GM12878 (cell line): ENCODE results near the gene USH1C. TPM values are rescaled to one million over a fixed set of nuclear protein-coding genes. Genes with fewer than 3 reads are reported as not detected.

ENCODE experiments used
- ATAC-seq: fragments of 200-7000 bp; cut with Tn5 transposase; 3 replicates; pipeline ENCODE4 v1.9.1; 2020; ENCODE audit warnings: mild to moderate bottlenecking, moderate library complexity
- BruUV-seq: library from RNA; stranded (reverse); fragments of 400-500 nt; replicated peaks from 2 replicates; lab custom pipeline; 2021; lab: Mats Ljungman, UMichigan
- CTCF ChIA-PET: fragments of 300-600 bp; sonication (Branson Sonifier 250); formaldehyde crosslinking; extraction: SDS; loops from one replicate; lab custom pipeline; 2021; ENCODE audit warnings: inconsistent platforms; lab: Yijun Ruan, JAX
- POLR2A ChIA-PET: fragments of 350-600 bp; formaldehyde crosslinking; extraction: SDS; loops from one replicate; lab custom pipeline; 2021; ENCODE audit warnings: inconsistent platforms; lab: Charles Lee
- RAD21 ChIA-PET: fragments of 300-600 bp; sonication (Branson Sonifier 250); formaldehyde crosslinking; loops from one replicate; lab custom pipeline; 2023; ENCODE audit warnings: antibody characterized with exemption; ENCODE audit not compliant: unreplicated experiment; lab: Charles Lee
- SMC1A ChIA-PET: fragments of 300-600 bp; sonication (Branson Sonifier 250); formaldehyde crosslinking; loops from one replicate; lab custom pipeline; 2023; ENCODE audit not compliant: unreplicated experiment, uncharacterized antibody; lab: Charles Lee
- DNase-seq: peaks from one replicate; pipeline ENCODE4 v3.0.0-alpha.2; 2011; ENCODE audit warnings: low read depth, low spot score
- FAIRE-seq: peaks from 3 replicates; lab custom pipeline; 2011; peaks lifted over from hg19 to GRCh38; lab: Jason Lieb, UNC
- H2AFZ ChIP-seq: 2 replicates; pipeline ENCODE4 v1.6.0; 2011; ENCODE audit warnings: low read depth, low read length, control low read depth; ENCODE audit not compliant: control insufficient read depth
- H3K27ac ChIP-seq: 2 replicates; pipeline ENCODE4 v1.5.1; 2011; ENCODE audit warnings: control low read depth; ENCODE audit not compliant: control insufficient read depth, insufficient read depth
- H3K27me3 ChIP-seq, 2 experiments: replicated peaks in 1 of 2; 2 replicates each; pipeline versions ENCODE4 v1.6.0 to v1.6.1; 2011; ENCODE audit warnings: low read length in 1 of 2; ENCODE audit not compliant: control insufficient read depth in 2 of 2, insufficient read depth in 2 of 2
- H3K36me3 ChIP-seq, 2 experiments: 2 replicates each; pipeline ENCODE4 v1.5.1; 2011; ENCODE audit warnings: low read length in 1 of 2; ENCODE audit not compliant: control insufficient read depth in 2 of 2, insufficient read depth in 2 of 2
- H3K4me1 ChIP-seq: 2 replicates; pipeline ENCODE4 v1.6.1; 2011; ENCODE audit warnings: mild to moderate bottlenecking, low read length, moderate library complexity, mixed read lengths; ENCODE audit not compliant: control insufficient read depth, insufficient read depth
- H3K4me2 ChIP-seq: 2 replicates; pipeline ENCODE4 v1.6.0; 2011; ENCODE audit warnings: control low read depth; ENCODE audit not compliant: control insufficient read depth, insufficient read depth
- H3K4me3 ChIP-seq: fragments of 200-600 bp; sonication (generic); 2 replicates; pipeline ENCODE4 v1.5.1; 2016
- H3K79me2 ChIP-seq: 2 replicates; pipeline ENCODE4 v1.6.0; 2011; ENCODE audit warnings: low read length; ENCODE audit not compliant: control insufficient read depth, insufficient read depth
- H3K9ac ChIP-seq: 2 replicates; pipeline ENCODE4 v1.8.0; 2011; ENCODE audit warnings: low read length, control low read depth, mixed read lengths; ENCODE audit not compliant: control insufficient read depth, insufficient read depth
- H3K9me3 ChIP-seq: replicated peaks from 3 replicates; pipeline ENCODE4 v1.5.1; 2011; ENCODE audit warnings: mild to moderate bottlenecking, low read length; ENCODE audit not compliant: control insufficient read depth, insufficient read depth
- H4K20me1 ChIP-seq: 2 replicates; pipeline ENCODE4 v1.6.0; 2011; ENCODE audit not compliant: control insufficient read depth, insufficient read depth
- CHD1 ChIP-seq: IDR thresholded peaks from 2 replicates; pipeline ENCODE4 v1.6.1; 2012; ENCODE audit warnings: low read depth, low read length, improper control_type of control experiment
- HCFC1 ChIP-seq: fragments of 150-350 bp; IDR thresholded peaks from 2 replicates; pipeline ENCODE4 v1.6.1; 2014; ENCODE audit warnings: low read length
- HDAC6 ChIP-seq: fragments of 200-600 bp; sonication (generic); IDR thresholded peaks from one replicate; pipeline ENCODE4 v1.8.0; 2017; ENCODE audit warnings: antibody characterized with exemption; ENCODE audit not compliant: unreplicated experiment
- HDGF ChIP-seq: fragments of 450-650 bp; IDR thresholded peaks from 2 replicates; pipeline ENCODE4 v1.6.1; 2016; ENCODE audit warnings: antibody characterized with exemption
- IRF4 ChIP-seq: IDR thresholded peaks from 2 replicates; pipeline ENCODE4 v1.6.1; 2011; ENCODE audit warnings: low read depth, low read length
- MEF2B ChIP-seq: fragments of 450-650 bp; IDR thresholded peaks from 2 replicates; pipeline ENCODE4 v1.6.1; 2018; ENCODE audit warnings: mild to moderate bottlenecking, moderate library complexity; ENCODE audit not compliant: partially characterized antibody, poor library complexity, severe bottlenecking
- NBN ChIP-seq: fragments of 450-650 bp; IDR thresholded peaks from 2 replicates; pipeline ENCODE4 v1.6.1; 2016
- NFIC ChIP-seq: IDR thresholded peaks from 2 replicates; pipeline ENCODE4 v1.6.1; 2012; ENCODE audit warnings: low read depth, mild to moderate bottlenecking, inconsistent platforms, low read length, moderate library complexity
- NFXL1 ChIP-seq: fragments of 450-650 bp; IDR thresholded peaks from 2 replicates; pipeline ENCODE4 v1.6.1; 2017; ENCODE audit warnings: antibody characterized with exemption, mild to moderate bottlenecking, borderline replicate concordance
- RBBP5 ChIP-seq: fragments of 200-600 bp; sonication (generic); conservative IDR thresholded peaks from 2 replicates; pipeline ENCODE4 v1.6.1; 2016
- RUNX3 ChIP-seq: IDR thresholded peaks from 2 replicates; pipeline ENCODE4 v1.6.1; 2012; ENCODE audit warnings: low read length, inconsistent platforms
- SRF ChIP-seq, 2 experiments: IDR thresholded peaks; 2 replicates each; pipeline ENCODE4 v1.6.1; 2011; ENCODE audit warnings: low read depth in 2 of 2, low read length in 2 of 2, mild to moderate bottlenecking in 1 of 2, moderate library complexity in 1 of 2
- STAT3 ChIP-seq: IDR thresholded peaks from 2 replicates; pipeline ENCODE4 v1.6.1; 2011; ENCODE audit warnings: low read depth, low read length, improper control_type of control experiment
- ZZZ3 ChIP-seq: IDR thresholded peaks from 2 replicates; pipeline ENCODE4 v1.6.1; 2011; ENCODE audit warnings: low read depth; ENCODE audit not compliant: control insufficient read depth, insufficient read length
- WGBS: methylation state at CpG from one replicate; pipeline ENCODE4 v1.1.6; 2016; ENCODE audit warnings: low lambda C conversion rate; ENCODE audit not compliant: insufficient replicate concordance, insufficient coverage; ENCODE audit errors: missing lambda C conversion rate; 5-methylcytosine and 5-hydroxymethylcytosine counted together
- in situ Hi-C: fragments of 300-500 bp; cut with MboI; formaldehyde crosslinking; loops from 9 replicates; pipeline ENCODE4 v1.14.3; 2018; ENCODE audit warnings: mixed read lengths
- intact Hi-C: fragments of 100-400 bp; cut with micrococcal nuclease; formaldehyde crosslinking; loops from one replicate; pipeline ENCODE4 v1.14.2; 2022; ENCODE audit not compliant: unreplicated experiment
- polyA plus RNA-seq, 11 experiments: library from polyadenylated mRNA; depleted of rRNA in 4 of 11; unstranded in 6 of 11; stranded (reverse) in 5 of 11; fragments of >200 nt; fragmentation: Nextera tagmentation in 4 of 11; fragmentation: Illumina TruSeq in 1 of 11; extraction: Ambion mirVana in 4 of 11; extraction: Trizol in 1 of 11; gene quantifications; 1 replicate in 1 of 11; 2 replicates in 10 of 11; pipeline versions ENCODE4 v1.2.1 to v1.2.3, GENCODE V29; 2011 to 2016; ENCODE audit warnings: inconsistent platforms in 2 of 11, missing spikeins in 2 of 11, low read depth in 1 of 11
- total RNA-seq, 4 experiments: library from RNA; depleted of rRNA in 3 of 4; stranded (reverse); fragments of >200 nt in 3 of 4; fragmentation: Illumina TruSeq in 1 of 4; extraction: Trizol in 1 of 4; gene quantifications; 2 replicates each; pipeline versions ENCODE4 v1.2.1 to v1.2.3, GENCODE V29; 2013 to 2021
- TF ChIP-seq, protein P1 (sequence below): fragments of 450-650 bp; IDR thresholded peaks from 2 replicates; pipeline ENCODE4 v1.6.1; 2016; ENCODE audit warnings: mild to moderate bottlenecking
- TF ChIP-seq, protein P2 (sequence below): fragments of 450-650 bp; IDR thresholded peaks from 2 replicates; pipeline ENCODE4 v1.6.1; 2016; ENCODE audit warnings: mild to moderate bottlenecking
- TF ChIP-seq, protein P3 (sequence below): IDR thresholded peaks from 2 replicates; pipeline ENCODE4 v1.6.1; 2011; ENCODE audit warnings: low read depth, low read length, improper control_type of control experiment, borderline replicate concordance

Gene USH1C
- total and polyA plus RNA-seq, 10 of the 15 experiments (the other 5 are each of a cell fraction or from before 2014, with no cell fraction given): not detected

DNA sequence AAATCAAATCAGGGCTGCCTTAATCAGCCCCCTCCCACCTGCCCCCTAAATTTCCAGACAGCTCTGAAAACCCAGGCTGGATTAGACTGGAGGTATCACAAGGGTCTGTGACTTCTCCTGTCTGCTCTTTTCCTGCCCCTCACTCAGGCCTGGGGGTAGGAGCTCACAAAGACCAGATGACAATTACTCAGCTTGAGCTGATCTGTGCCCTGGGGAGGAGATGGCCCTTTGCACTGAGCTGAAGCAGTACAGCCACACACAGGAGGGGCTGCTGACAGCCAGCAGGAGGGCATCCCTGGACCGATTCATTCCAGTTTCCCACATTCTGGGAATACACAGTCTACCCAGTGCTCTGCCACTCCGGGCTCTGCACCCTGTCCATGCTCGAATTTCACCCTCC, 71.7 kb downstream of the USH1C start:
- in situ Hi-C loops (no loop called here), intact Hi-C loops (no loop called here)
- POLR2A ChIA-PET: interaction anchor here (0.5 kb wide), 1 partner anchor 693 kb away, joined by 7 read pairs; no protein-coding TSS in a partner anchor
- no peak for DNase-seq
- Histone ChIP-seq H3K4me1 (no peaks in the 10 kb centered on the region), H3K79me2 (no peaks in the 10 kb centered on the region), H3K36me3 (no peaks in the 10 kb centered on the region), H3K4me3 (no peak overlapping the region), H3K9me3 (no peaks in the 10 kb centered on the region), H4K20me1 (no peaks in the 10 kb centered on the region), H3K4me2 (no peak overlapping the region), H3K27me3 (peaks cover 3 to 12% of the 10 kb centered on the region in 2 experiments; a peak in 3 of 4 replicates), H3K9ac (no peak overlapping the region), H2AFZ (no peak overlapping the region), H3K27ac (no peak overlapping the region)
- SMC1A ChIA-PET: no interaction called here
- ATAC-seq: no peak
- no peak for TF ChIP-seq ZZZ3
- no peak for TF ChIP-seq RUNX3
- TF ChIP-seq RBBP5: no peak
- TF ChIP-seq, protein P1, sequence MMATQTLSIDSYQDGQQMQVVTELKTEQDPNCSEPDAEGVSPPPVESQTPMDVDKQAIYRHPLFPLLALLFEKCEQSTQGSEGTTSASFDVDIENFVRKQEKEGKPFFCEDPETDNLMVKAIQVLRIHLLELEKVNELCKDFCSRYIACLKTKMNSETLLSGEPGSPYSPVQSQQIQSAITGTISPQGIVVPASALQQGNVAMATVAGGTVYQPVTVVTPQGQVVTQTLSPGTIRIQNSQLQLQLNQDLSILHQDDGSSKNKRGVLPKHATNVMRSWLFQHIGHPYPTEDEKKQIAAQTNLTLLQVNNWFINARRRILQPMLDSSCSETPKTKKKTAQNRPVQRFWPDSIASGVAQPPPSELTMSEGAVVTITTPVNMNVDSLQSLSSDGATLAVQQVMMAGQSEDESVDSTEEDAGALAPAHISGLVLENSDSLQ: no peak
- no peak for TF ChIP-seq HCFC1
- no peak for TF ChIP-seq HDAC6
- TF ChIP-seq NFIC: no peak
- no peak for TF ChIP-seq SRF (IDR thresholded peaks at IDR 0.05; ENCODE audit: low read depth in 2 of 2, low read length in 2 of 2)
- TF ChIP-seq, protein P2, sequence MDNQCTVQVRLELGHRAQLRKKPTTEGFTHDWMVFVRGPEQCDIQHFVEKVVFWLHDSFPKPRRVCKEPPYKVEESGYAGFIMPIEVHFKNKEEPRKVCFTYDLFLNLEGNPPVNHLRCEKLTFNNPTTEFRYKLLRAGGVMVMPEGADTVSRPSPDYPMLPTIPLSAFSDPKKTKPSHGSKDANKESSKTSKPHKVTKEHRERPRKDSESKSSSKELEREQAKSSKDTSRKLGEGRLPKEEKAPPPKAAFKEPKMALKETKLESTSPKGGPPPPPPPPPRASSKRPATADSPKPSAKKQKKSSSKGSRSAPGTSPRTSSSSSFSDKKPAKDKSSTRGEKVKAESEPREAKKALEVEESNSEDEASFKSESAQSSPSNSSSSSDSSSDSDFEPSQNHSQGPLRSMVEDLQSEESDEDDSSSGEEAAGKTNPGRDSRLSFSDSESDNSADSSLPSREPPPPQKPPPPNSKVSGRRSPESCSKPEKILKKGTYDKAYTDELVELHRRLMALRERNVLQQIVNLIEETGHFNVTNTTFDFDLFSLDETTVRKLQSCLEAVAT: no peak
- no peak for TF ChIP-seq STAT3
- TF ChIP-seq NBN: no peak
- no peak for TF ChIP-seq NFXL1
- TF ChIP-seq MEF2B: no peak
- TF ChIP-seq CHD1: no peak
- TF ChIP-seq, protein P3, sequence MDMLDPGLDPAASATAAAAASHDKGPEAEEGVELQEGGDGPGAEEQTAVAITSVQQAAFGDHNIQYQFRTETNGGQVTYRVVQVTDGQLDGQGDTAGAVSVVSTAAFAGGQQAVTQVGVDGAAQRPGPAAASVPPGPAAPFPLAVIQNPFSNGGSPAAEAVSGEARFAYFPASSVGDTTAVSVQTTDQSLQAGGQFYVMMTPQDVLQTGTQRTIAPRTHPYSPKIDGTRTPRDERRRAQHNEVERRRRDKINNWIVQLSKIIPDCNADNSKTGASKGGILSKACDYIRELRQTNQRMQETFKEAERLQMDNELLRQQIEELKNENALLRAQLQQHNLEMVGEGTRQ: no peak
- TF ChIP-seq IRF4: no peak
- TF ChIP-seq HDGF: no peak
- WGBS: 0% methylated on average over 3 of the region's 3 CpGs
- RAD21 ChIA-PET: no interaction called here
- FAIRE-seq: no peak
- no TSS peak for BruUV-seq
- CTCF ChIA-PET: no interaction called here
